Loucy (cell line): ENCODE data around the gene FASLG.

ENCODE experiments used
- EZH2phosphoT487 ChIP-seq: fragments of 200-600 bp; IDR thresholded peaks from 2 replicates; pipeline ENCODE4 v1.6.1; 2018; ENCODE audit warnings: antibody characterized with exemption, mild to moderate bottlenecking, moderate library complexity, borderline replicate concordance
- TF ChIP-seq, protein P1 (sequence below): fragments of 200-600 bp; sonication (generic); conservative IDR thresholded peaks from 2 replicates; pipeline ENCODE4 v1.5.1; 2014; ENCODE audit warnings: mild to moderate bottlenecking, antibody characterized with exemption, low read length

DNA sequence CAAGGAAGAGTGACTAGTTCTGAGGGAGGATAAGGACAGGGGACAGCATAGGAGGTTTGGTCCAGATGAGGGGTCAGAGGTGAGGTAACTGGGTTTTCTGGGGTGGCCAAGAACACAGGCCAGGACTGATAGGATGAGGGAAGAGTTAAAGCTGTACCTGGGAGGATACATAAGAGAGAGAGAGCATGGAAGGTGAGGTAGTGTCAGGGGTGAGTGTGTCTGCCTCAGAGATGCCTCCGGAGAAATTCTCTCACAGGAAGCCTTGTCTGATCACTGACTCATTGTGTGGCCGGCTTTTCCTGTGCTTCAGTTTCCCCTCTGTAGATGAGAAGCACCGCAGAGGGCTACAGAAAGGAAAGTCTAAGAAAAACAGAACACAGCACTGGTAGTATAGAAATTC lies 40.2 kb downstream of the FASLG start:
- TF ChIP-seq, protein P1, sequence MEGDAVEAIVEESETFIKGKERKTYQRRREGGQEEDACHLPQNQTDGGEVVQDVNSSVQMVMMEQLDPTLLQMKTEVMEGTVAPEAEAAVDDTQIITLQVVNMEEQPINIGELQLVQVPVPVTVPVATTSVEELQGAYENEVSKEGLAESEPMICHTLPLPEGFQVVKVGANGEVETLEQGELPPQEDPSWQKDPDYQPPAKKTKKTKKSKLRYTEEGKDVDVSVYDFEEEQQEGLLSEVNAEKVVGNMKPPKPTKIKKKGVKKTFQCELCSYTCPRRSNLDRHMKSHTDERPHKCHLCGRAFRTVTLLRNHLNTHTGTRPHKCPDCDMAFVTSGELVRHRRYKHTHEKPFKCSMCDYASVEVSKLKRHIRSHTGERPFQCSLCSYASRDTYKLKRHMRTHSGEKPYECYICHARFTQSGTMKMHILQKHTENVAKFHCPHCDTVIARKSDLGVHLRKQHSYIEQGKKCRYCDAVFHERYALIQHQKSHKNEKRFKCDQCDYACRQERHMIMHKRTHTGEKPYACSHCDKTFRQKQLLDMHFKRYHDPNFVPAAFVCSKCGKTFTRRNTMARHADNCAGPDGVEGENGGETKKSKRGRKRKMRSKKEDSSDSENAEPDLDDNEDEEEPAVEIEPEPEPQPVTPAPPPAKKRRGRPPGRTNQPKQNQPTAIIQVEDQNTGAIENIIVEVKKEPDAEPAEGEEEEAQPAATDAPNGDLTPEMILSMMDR = no peak
- TF ChIP-seq EZH2phosphoT487 = no peak
